OCI-LY1 (cell line): ENCODE results near the gene CAMTA1.

Experiments used
- CTCF ChIP-seq: fragments of 200-600 bp; sonication (generic), shearing (Covaris generic); IDR thresholded peaks from 2 replicates; pipeline ENCODE4 v1.5.1; 2017; ENCODE audit warnings: mild to moderate bottlenecking, antibody characterized with exemption, low read length, moderate library complexity, mixed read lengths
- EZH2 ChIP-seq: fragments of 200-600 bp; sonication (generic), shearing (Covaris generic); IDR thresholded peaks from 2 replicates; pipeline ENCODE4 v1.8.0; 2017; ENCODE audit warnings: borderline replicate concordance, mixed run types, mild to moderate bottlenecking, antibody characterized with exemption, low read length, moderate library complexity, mixed read lengths

- TF ChIP-seq CTCF (no peak), EZH2 (no peak)
Observed at GRCh38 chr1:7508934-7509519, 723.8 kb downstream of the CAMTA1 start.
